ENCODE results near the gene MLYCD. TPM values are rescaled to one million over a fixed set of nuclear protein-coding genes. Genes with fewer than 3 reads are reported as not detected.

MLYCD gene
- polyA plus RNA-seq, 1 donor from 2014 or later = 2.4 TPM

DNA sequence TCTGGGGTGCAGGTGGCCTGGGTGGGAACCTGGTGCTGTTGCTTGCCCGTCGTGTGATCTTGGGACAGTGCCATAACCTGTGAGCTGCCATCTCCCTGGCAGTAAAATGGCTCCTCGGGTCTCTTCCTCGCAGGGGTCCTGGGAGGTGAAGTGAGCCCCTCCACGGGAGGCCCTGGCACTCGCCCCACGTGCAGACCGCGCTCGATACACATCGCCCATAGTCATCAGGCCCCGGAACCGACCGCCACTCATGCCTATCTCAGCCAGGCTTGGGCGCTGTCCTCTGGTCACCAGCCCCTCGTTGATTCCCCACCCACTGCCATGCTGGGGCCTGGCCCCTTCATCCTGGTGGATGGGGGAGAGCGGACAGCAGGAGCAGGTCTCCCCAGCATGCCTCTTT is 32.6 kb downstream of the MLYCD start:
- no peaks in the 10 kb centered on the region for H3K36me3 ChIP-seq (ENCODE audit: insufficient read depth, low read length)
- H3K4me3 ChIP-seq (ENCODE audit: low read length) = no peak overlapping the region
- H3K27ac ChIP-seq (ENCODE audit: low read length) = no peak overlapping the region
- no peak overlapping the region for H3K4me2 ChIP-seq (ENCODE audit: low read length)
- H3K9me2 ChIP-seq (ENCODE audit: insufficient read depth, low read length) = no peaks in the 10 kb centered on the region
- no peak overlapping the region for H3K9ac ChIP-seq (ENCODE audit: low read length)
- TF ChIP-seq RAD21 (conservative IDR thresholded peaks at IDR 0.05) = no peak
- no peak for TF ChIP-seq TAF1 (IDR thresholded peaks at IDR 0.05; ENCODE audit: low read depth)
- TF ChIP-seq EZH2 (IDR thresholded peaks at IDR 0.05; ENCODE audit: borderline replicate concordance, insufficient read depth, low read length, poor library complexity, severe bottlenecking) = no peak
- no peak for TF ChIP-seq REST (IDR thresholded peaks at IDR 0.05; ENCODE audit: borderline replicate concordance)
- H4K20me1 ChIP-seq (ENCODE audit: insufficient read depth) = no peaks in the 10 kb centered on the region
- H3K79me2 ChIP-seq (replicated peaks; ENCODE audit: insufficient read depth, low read length) = no peaks in the 10 kb centered on the region
- H3K9me3 ChIP-seq (ENCODE audit: low read length) = no peaks in the 10 kb centered on the region
- no peaks in the 10 kb centered on the region for H3K27me3 ChIP-seq (ENCODE audit: insufficient read depth, low read depth, low read length)
- no peaks in the 10 kb centered on the region for H3F3A ChIP-seq (ENCODE audit: insufficient read depth, low read length, poor library complexity, severe bottlenecking)
- no peak overlapping the region for H2AFZ ChIP-seq (ENCODE audit: low read depth, low read length)

- H3K27ac ChIP-seq (ENCODE audit: low read length) = no peak overlapping the region
- no peaks in the 10 kb centered on the region for H4K20me1 ChIP-seq (ENCODE audit: insufficient read depth)
- H2AFZ ChIP-seq (ENCODE audit: low read depth, low read length) = no peak overlapping the region
- TF ChIP-seq POLR2AphosphoS5 (IDR thresholded peaks at IDR 0.05) = no peak
- no peak for TF ChIP-seq EP300 (conservative IDR thresholded peaks at IDR 0.05; ENCODE audit: poor library complexity, severe bottlenecking)
- no peak for TF ChIP-seq REST (IDR thresholded peaks at IDR 0.05; ENCODE audit: borderline replicate concordance)
- TF ChIP-seq CTCF (IDR thresholded peaks at IDR 0.05; ENCODE audit: poor library complexity, severe bottlenecking) = no peak
- no peak for TF ChIP-seq RAD21 (conservative IDR thresholded peaks at IDR 0.05)
- TF ChIP-seq EZH2 (IDR thresholded peaks at IDR 0.05; ENCODE audit: borderline replicate concordance, insufficient read depth, low read length, poor library complexity, severe bottlenecking) = no peak
- TF ChIP-seq MXI1 (conservative IDR thresholded peaks at IDR 0.05; ENCODE audit: poor library complexity, severe bottlenecking) = no peak
- no peak for TF ChIP-seq TAF1 (IDR thresholded peaks at IDR 0.05; ENCODE audit: low read depth)
- no peak for TF ChIP-seq SMC3 (conservative IDR thresholded peaks at IDR 0.05; ENCODE audit: poor library complexity)
- H3K4me2 ChIP-seq (ENCODE audit: low read length) = no peak overlapping the region
- no peaks in the 10 kb centered on the region for H3K27me3 ChIP-seq (ENCODE audit: insufficient read depth, low read depth, low read length)
- no peaks in the 10 kb centered on the region for H3K36me3 ChIP-seq (ENCODE audit: insufficient read depth, low read length)
- H3K79me2 ChIP-seq (replicated peaks; ENCODE audit: insufficient read depth, low read length) = no peaks in the 10 kb centered on the region
- H3F3A ChIP-seq (ENCODE audit: insufficient read depth, low read length, poor library complexity, severe bottlenecking) = no peaks in the 10 kb centered on the region
- no peaks in the 10 kb centered on the region for H3K9me2 ChIP-seq (ENCODE audit: insufficient read depth, low read length)
- H3K4me3 ChIP-seq (ENCODE audit: low read length) = no peak overlapping the region
- H3K9me3 ChIP-seq (ENCODE audit: low read length) = no peaks in the 10 kb centered on the region
- no peak overlapping the region for H3K9ac ChIP-seq (ENCODE audit: low read length)
Measured at GRCh38 chr16:83932304-83932703, 33.4 kb downstream of the MLYCD start.

Data from neural cell (in vitro differentiated cells).